Measurements from ENCODE around the gene MARVELD2. TPM values are rescaled to one million over a fixed set of nuclear protein-coding genes. Genes with fewer than 3 reads are reported as not detected.

Gene MARVELD2
- total and polyA plus RNA-seq, 2 of the 13 experiments (the other 11 are each of a cell fraction or from before 2014, with no cell fraction given) = 11.1 to 15.4 TPM

DNA sequence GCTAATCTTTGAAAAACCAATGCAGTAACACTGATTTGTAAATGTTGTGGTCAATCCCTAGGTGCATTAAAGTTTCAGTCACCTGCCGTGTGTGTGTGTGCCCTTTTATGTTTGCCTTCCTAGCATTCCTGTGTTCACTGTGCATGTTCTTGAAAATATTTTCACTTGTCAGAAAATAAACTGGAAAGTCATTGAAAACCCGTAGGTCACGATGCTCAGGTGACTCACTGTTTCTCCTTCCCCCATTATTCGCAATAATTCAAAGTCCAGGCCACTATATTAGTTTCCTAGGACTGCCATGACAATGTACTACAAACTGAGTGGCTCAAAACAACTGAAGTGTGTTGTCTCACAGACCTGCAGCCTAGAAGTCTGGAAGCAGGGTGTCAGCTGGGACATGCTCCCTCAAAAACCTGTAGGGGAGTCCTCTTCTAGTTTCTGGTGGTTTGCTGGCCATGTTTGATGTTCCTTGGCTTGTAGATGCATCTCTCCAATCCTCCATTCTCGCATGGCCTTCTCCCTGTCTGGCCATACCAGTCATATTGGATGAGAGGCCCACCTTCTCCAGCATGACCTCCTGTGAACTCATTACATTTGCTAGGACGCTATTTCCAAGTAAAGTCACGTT, 29.3 kb downstream of the MARVELD2 start (continued):
- TF ChIP-seq ZBTB10 (CRISPR knock-in tag; IDR thresholded peaks at IDR 0.05; ENCODE audit: borderline replicate concordance) = no peak
- TF ChIP-seq MAF1 (CRISPR knock-in tag; IDR thresholded peaks at IDR 0.05; ENCODE audit: borderline replicate concordance) = no peak
- TF ChIP-seq ZNF460 (CRISPR knock-in tag; IDR thresholded peaks at IDR 0.05; ENCODE audit: borderline replicate concordance) = no peak
- TF ChIP-seq ELF1 (CRISPR knock-in tag; IDR thresholded peaks at IDR 0.05) = no peak
- TF ChIP-seq KMT2B (CRISPR knock-in tag; IDR thresholded peaks at IDR 0.05) = no peak
- no peak for TF ChIP-seq ZNF772 (CRISPR knock-in tag; IDR thresholded peaks at IDR 0.05)
- TF ChIP-seq ZBTB7B (CRISPR knock-in tag; IDR thresholded peaks at IDR 0.05) = 0 out of 2 replicates have a peak, but pooled peaks have one; percentile 21
- no peak for TF ChIP-seq NONO (IDR thresholded peaks at IDR 0.05)
- TF ChIP-seq NONO (CRISPR knock-in tag; conservative IDR thresholded peaks at IDR 0.05) = no peak
- TF ChIP-seq MXI1 (IDR thresholded peaks at IDR 0.05; ENCODE audit: borderline replicate concordance, low read depth, low read length) = peak; percentile 71; the same call in 1 of the 3 replicates
- TF ChIP-seq HNRNPL (IDR thresholded peaks at IDR 0.05; ENCODE audit: low read depth, low read length) = no peak
- no peak for TF ChIP-seq ZNF484 (CRISPR knock-in tag; IDR thresholded peaks at IDR 0.05; ENCODE audit: borderline replicate concordance, low read depth)
- no peak for TF ChIP-seq RBM22 (optimal IDR thresholded peaks at IDR 0.05; ENCODE audit: low read length)
- TF ChIP-seq SMAD3 (CRISPR knock-in tag; IDR thresholded peaks at IDR 0.05) = peak; percentile 71
- TF ChIP-seq ZBTB20 (CRISPR knock-in tag; IDR thresholded peaks at IDR 0.05; ENCODE audit: borderline replicate concordance, low read depth) = no peak
- TF ChIP-seq YY1 (IDR thresholded peaks at IDR 0.05; ENCODE audit: insufficient read depth, insufficient replicate concordance, low read depth, low read length) = no peak
- no peak for TF ChIP-seq TEAD2 (CRISPR knock-in tag; IDR thresholded peaks at IDR 0.05)
- no peak for TF ChIP-seq REL (CRISPR knock-in tag; conservative IDR thresholded peaks at IDR 0.05)
- TF ChIP-seq, protein P1, sequence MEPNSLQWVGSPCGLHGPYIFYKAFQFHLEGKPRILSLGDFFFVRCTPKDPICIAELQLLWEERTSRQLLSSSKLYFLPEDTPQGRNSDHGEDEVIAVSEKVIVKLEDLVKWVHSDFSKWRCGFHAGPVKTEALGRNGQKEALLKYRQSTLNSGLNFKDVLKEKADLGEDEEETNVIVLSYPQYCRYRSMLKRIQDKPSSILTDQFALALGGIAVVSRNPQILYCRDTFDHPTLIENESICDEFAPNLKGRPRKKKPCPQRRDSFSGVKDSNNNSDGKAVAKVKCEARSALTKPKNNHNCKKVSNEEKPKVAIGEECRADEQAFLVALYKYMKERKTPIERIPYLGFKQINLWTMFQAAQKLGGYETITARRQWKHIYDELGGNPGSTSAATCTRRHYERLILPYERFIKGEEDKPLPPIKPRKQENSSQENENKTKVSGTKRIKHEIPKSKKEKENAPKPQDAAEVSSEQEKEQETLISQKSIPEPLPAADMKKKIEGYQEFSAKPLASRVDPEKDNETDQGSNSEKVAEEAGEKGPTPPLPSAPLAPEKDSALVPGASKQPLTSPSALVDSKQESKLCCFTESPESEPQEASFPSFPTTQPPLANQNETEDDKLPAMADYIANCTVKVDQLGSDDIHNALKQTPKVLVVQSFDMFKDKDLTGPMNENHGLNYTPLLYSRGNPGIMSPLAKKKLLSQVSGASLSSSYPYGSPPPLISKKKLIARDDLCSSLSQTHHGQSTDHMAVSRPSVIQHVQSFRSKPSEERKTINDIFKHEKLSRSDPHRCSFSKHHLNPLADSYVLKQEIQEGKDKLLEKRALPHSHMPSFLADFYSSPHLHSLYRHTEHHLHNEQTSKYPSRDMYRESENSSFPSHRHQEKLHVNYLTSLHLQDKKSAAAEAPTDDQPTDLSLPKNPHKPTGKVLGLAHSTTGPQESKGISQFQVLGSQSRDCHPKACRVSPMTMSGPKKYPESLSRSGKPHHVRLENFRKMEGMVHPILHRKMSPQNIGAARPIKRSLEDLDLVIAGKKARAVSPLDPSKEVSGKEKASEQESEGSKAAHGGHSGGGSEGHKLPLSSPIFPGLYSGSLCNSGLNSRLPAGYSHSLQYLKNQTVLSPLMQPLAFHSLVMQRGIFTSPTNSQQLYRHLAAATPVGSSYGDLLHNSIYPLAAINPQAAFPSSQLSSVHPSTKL (CRISPR knock-in tag; IDR thresholded peaks at IDR 0.05) = peak; percentile 91
- no peak for TF ChIP-seq ZNF570 (CRISPR knock-in tag; IDR thresholded peaks at IDR 0.05; ENCODE audit: borderline replicate concordance)
- no peak for TF ChIP-seq U2AF1 (optimal IDR thresholded peaks at IDR 0.05; ENCODE audit: low read depth, low read length)
- TF ChIP-seq PTBP1 (IDR thresholded peaks at IDR 0.05; ENCODE audit: low read depth, low read length, poor library complexity, severe bottlenecking) = no peak
- TF ChIP-seq, protein P2, sequence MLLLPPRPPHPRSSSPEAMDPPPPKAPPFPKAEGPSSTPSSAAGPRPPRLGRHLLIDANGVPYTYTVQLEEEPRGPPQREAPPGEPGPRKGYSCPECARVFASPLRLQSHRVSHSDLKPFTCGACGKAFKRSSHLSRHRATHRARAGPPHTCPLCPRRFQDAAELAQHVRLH (CRISPR knock-in tag; IDR thresholded peaks at IDR 0.05; ENCODE audit: borderline replicate concordance, low read depth) = no peak

Data from HepG2 (cell line).